ENCODE measurements around the gene LONRF3. TPM values are rescaled to one million over a fixed set of nuclear protein-coding genes. Genes with fewer than 3 reads are reported as not detected.

LONRF3 gene
- total RNA-seq, 2 donors from 2014 or later, result 2.5 to 3.8 TPM

- H3K4me3 ChIP-seq (ENCODE audit: low read length), result no peak overlapping the region
- no peak overlapping the region for H3K27ac Mint-ChIP-seq
- H3K9me3 Mint-ChIP-seq, result peaks cover 61% of the 10 kb centered on the region
- no peaks in the 10 kb centered on the region for H3K27me3 Mint-ChIP-seq (ENCODE audit: insufficient read depth)
- no peaks in the 10 kb centered on the region for H3K27me3 ChIP-seq (ENCODE audit: control insufficient read depth, insufficient read depth, low read length, poor library complexity, severe bottlenecking)
- no peak overlapping the region for H3K4me3 Mint-ChIP-seq
- no peak overlapping the region for H3K9ac ChIP-seq (ENCODE audit: extremely low read depth, low read length, poor library complexity, severe bottlenecking)
- no peak overlapping the region for H3K27ac ChIP-seq (ENCODE audit: low read depth, low read length)
- DNase-seq, result no peak
- H3K36me3 Mint-ChIP-seq (ENCODE audit: low read depth), result no peaks in the 10 kb centered on the region
- 98% methylated on average over 2 of the region's 2 CpGs; no CpG with 5 or more reads in 1 of the 2 experiments for WGBS, 2 experiments (ENCODE audit: insufficient coverage in 1 of 2, insufficient read length in 1 of 2)
- no peaks in the 10 kb centered on the region for H3K9me3 ChIP-seq (ENCODE audit: control insufficient read depth, low read length)
- peaks cover 6% of the 10 kb centered on the region for H3K4me1 Mint-ChIP-seq
- no peak for TF ChIP-seq CTCF (conservative IDR thresholded peaks at IDR 0.05)
- peaks cover 9% of the 10 kb centered on the region for H3K4me1 ChIP-seq (ENCODE audit: control insufficient read depth, insufficient read depth, low read length)
- H3K36me3 ChIP-seq (ENCODE audit: control insufficient read depth, insufficient read depth, low read length), result no peaks in the 10 kb centered on the region
These were observed 71.5 kb downstream of the LONRF3 start for GRCh38 chrX:119045884-119046283.

- Histone ChIP-seq H3K27me3 (ENCODE audit: control insufficient read depth, insufficient read depth, low read length, poor library complexity, severe bottlenecking) (no peaks in the 10 kb centered on the region), H3K4me1 (ENCODE audit: control insufficient read depth, insufficient read depth, low read length) (peaks cover 4% of the 10 kb centered on the region), H3K27ac (ENCODE audit: low read depth, low read length) (no peak overlapping the region), H3K36me3 (ENCODE audit: control insufficient read depth, insufficient read depth, low read length) (no peaks in the 10 kb centered on the region), H3K9ac (ENCODE audit: extremely low read depth, low read length, poor library complexity, severe bottlenecking) (no peak overlapping the region), H3K4me3 (ENCODE audit: low read length) (no peak overlapping the region), H3K9me3 (ENCODE audit: control insufficient read depth, low read length) (no peaks in the 10 kb centered on the region)
- WGBS, 2 experiments (ENCODE audit: insufficient coverage in 1 of 2, insufficient read length in 1 of 2), result 68% methylated on average over 2 of the region's 2 CpGs; no CpG with 5 or more reads in 1 of the 2 experiments
- Mint-ChIP-seq H3K36me3 (ENCODE audit: low read depth) (no peaks in the 10 kb centered on the region), H3K4me3 (no peak overlapping the region), H3K9me3 (peaks cover 29% of the 10 kb centered on the region), H3K27me3 (ENCODE audit: insufficient read depth) (no peaks in the 10 kb centered on the region), H3K4me1 (peaks cover 7% of the 10 kb centered on the region), H3K27ac (no peak overlapping the region)
- no peak for TF ChIP-seq CTCF (conservative IDR thresholded peaks at IDR 0.05)
- DNase-seq, result no peak
These were observed 81.3 kb downstream of the LONRF3 start for GRCh38 chrX:119055687-119056086.

- Mint-ChIP-seq H3K36me3 (ENCODE audit: low read depth) (no peaks in the 10 kb centered on the region), H3K9me3 (peaks cover 34% of the 10 kb centered on the region), H3K4me3 (no peak overlapping the region), H3K27me3 (ENCODE audit: insufficient read depth) (peaks cover 2% of the 10 kb centered on the region), H3K4me1 (peaks cover 7% of the 10 kb centered on the region), H3K27ac (no peak overlapping the region)
- Histone ChIP-seq H3K4me3 (ENCODE audit: low read length) (no peak overlapping the region), H3K9me3 (ENCODE audit: control insufficient read depth, low read length) (no peaks in the 10 kb centered on the region), H3K9ac (ENCODE audit: extremely low read depth, low read length, poor library complexity, severe bottlenecking) (no peak overlapping the region), H3K36me3 (ENCODE audit: control insufficient read depth, insufficient read depth, low read length) (no peaks in the 10 kb centered on the region), H3K27ac (ENCODE audit: low read depth, low read length) (no peak overlapping the region), H3K27me3 (ENCODE audit: control insufficient read depth, insufficient read depth, low read length, poor library complexity, severe bottlenecking) (peaks cover 6% of the 10 kb centered on the region), H3K4me1 (ENCODE audit: control insufficient read depth, insufficient read depth, low read length) (no peaks in the 10 kb centered on the region)
- no peak for TF ChIP-seq CTCF (conservative IDR thresholded peaks at IDR 0.05)
- WGBS, 2 experiments (ENCODE audit: insufficient coverage in 1 of 2, insufficient read length in 1 of 2), result 58 to 80% methylated on average over 1 to 6 of the region's 6 CpGs
- DNase-seq, result peak; percentile 45
These were observed 88.4 kb downstream of the LONRF3 start for GRCh38 chrX:119062750-119063374.

Measured in endodermal cell (in vitro differentiated cells).